Esophagus mucosa (tissue), 1 donor: ENCODE results near the gene KRT4. TPM values are rescaled to one million over a fixed set of nuclear protein-coding genes. Genes with fewer than 3 reads are reported as not detected.

Source experiments
- ATAC-seq: fragments of 200-7000 bp; cut with Tn5 transposase; one replicate; pipeline ENCODE4 v1.9.1; 2020
- total RNA-seq: library from RNA; stranded (reverse); gene quantifications from one replicate; pipeline ENCODE4 v1.2.4, GENCODE V29; 2023
- donor health status: DM: yes; HTN: yes; CAD: no.

Gene KRT4
- total RNA-seq, 1 donor from 2014 or later, result 1,080 TPM

- no peak for ATAC-seq
Observed at GRCh38 chr12:52792185-52793029, 21.5 kb downstream of the KRT4 start.

DNA sequence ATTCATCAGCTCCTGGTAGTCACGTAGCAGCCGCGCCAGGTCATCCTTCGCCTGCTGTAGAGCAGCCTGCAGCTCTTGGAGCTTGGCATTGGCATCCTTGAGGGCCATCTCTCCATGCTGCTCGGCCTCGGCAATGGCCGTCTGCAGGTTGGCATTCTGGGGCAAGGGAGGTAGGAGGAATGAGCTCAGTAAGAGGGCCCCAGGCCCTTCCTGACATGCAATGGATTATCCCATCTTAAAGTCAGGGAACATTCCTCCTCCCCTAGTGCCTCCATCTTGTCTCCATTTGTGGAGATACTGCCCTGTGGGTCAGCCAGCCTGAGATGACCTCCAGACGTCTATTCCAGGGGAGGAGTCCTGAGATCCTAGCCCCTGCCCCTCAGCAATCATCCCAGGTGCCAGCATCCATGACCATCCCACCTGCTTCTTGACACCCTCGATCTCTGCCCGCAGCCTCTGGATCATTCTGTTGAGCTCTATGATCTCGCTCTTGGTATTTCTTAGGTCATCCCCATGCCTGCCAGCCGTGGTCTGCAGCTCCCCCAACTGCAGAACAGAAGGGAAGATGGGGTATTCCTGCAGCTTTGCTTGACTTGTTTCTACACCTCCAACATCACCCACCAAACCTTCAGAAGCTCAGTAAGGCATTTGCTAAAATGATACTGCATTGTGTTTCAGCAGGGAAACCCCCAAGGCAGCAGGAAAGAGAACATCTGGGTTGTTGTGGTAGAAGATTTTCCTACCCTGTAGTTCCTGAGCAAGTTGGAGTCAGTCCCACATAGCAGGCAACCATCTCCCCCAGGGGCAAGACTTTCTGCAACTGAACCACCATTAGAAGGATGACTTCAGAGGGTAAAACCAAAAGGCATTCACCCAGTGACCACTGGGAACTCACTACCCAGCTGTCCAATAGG is 22.4 kb downstream of the KRT4 start:
- no peak for ATAC-seq

DNA sequence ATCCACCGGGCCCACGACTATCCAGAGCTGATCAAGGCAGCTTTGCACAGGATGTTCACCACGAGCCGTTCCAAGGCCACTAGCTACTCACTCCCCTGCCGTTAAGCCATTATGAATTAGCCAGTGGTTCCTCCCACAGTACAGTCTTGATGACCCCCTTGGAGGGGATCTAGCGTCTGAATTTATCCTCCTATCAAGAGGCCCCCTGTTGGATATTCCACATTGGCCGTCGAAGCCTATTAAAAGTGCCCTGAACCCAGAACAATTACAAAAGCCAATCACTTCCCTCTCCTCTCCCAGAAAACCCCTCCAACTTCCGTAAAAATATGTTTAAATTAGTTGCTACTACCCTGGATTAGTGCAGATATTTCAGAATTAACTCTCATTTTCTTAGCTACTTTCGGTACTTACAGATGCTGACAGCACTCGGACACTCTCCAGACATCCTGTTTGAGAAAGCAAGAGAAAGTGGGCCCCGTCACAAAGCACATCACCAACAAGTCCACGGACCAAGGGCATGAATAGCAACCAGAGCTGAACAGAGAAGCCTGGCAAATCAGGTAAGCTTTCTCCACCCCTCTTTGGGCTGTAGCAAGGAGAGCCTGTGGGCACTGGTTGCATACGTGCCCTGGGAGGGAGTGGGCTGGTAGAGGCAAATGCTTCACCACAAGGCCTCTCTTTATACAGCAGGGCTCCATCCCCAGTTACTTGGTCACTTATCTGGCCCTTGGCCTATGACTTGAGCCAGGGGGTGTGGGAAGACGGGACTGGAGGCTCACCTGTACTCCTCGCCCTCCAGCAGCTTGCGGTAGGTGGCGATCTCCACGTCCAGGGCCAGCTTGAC is 23.3 kb downstream of the KRT4 start:
- no peak for ATAC-seq

- peak; percentile 54 for ATAC-seq
Observed at GRCh38 chr12:52789637-52790426, 24.1 kb downstream of the KRT4 start.

- ATAC-seq, result no peak
Observed at GRCh38 chr12:52788876-52789636, 24.9 kb downstream of the KRT4 start.

DNA sequence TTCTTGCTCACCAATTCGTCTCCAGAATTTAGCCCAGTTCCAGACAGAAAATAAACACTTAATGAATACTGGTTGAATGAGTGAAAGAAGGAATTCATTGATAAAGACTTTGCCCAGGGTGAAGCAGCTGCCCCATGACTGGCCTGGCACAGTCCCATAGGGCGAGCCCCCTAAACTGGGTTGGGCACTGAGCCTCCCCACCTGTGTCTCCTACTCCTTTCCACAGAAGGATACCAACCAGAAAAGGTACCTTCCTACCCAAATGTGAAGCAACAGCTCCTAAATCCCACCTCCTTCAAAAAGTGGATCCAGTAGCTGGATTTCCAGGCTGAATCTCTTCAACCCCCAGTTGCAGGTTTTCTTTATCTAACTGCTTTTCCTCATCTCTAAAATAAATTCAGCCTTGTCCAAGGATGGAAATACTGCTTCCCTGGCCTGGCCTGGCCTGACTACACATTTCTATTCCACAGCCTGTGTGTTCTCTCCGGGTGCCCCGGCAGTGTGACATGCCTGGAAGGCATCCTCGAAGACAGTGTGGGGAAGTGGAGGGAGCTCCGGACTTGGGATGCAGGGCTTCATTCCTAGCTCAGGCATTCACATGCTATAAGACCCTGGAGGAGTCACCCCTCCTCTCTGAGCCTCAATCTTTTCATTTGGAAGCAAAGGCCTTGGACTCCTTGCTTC is 25.6 kb downstream of the KRT4 start:
- ATAC-seq, result no peak

DNA sequence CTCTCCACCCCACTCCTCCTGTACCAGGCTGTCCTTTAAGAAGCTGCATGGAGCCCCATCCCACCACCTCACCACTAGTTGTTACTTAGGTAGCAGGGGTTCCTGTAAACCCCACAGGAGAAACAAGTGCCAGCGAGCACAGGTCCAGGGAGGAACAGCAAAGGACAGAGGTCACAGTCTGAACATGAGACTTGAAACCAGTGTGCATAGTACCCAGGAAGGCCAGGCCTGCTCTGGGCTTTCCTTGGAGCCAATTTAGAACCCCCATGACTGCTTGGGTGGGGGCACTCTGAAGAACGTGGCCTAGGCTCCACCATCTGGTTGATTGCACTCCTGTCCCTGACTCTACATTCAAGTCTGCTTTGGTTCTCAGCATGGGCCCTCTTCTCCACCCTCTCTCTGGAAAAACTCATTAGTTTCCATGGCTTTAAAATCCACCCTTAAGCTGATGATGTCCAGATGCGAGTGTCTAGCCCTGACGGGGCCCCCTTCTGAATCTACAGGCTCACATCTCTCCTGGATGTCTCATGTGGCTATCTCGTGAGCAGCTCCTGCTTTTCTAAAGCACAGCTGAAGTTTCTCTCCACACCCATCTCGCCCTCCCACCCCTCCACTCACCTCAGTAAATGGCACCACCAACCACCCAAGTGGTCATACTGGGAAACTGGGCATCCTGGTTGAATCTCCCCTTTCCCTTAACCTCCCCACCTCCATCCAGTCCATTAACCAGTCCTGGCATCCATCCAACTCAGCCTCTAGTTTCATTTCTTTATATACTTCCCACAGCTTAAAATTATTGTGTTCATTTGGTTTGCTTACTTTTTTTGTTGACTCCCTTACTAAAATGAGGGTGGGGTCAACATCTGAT is 26.4 kb downstream of the KRT4 start:
- no peak for ATAC-seq

- ATAC-seq, result no peak
Observed at GRCh38 chr12:52784909-52785308, 29.0 kb downstream of the KRT4 start.

- no peak for ATAC-seq
Observed at GRCh38 chr12:52783563-52784316, 30.2 kb downstream of the KRT4 start.

DNA sequence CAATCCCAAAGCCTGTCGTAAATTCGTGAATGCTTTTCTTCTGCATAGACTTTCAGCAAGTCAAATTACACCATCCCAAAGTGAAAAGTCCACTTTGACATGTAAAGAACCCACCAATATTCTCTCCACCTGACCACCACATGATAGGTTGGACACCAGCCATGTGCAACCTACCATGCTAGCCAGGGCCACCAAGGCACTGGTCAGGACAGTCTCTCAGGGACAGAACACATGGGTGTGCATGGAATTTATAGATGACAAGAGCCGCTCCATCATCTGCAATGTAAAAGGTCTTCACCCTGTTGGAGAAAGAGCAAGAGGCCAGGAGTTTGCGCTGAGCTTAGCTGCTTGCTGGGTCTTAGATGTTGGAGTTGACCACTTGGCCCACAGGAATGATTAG is 31.4 kb downstream of the KRT4 start:
- no peak for ATAC-seq

- no peak for ATAC-seq
Observed at GRCh38 chr12:52781399-52782082, 32.4 kb downstream of the KRT4 start.

DNA sequence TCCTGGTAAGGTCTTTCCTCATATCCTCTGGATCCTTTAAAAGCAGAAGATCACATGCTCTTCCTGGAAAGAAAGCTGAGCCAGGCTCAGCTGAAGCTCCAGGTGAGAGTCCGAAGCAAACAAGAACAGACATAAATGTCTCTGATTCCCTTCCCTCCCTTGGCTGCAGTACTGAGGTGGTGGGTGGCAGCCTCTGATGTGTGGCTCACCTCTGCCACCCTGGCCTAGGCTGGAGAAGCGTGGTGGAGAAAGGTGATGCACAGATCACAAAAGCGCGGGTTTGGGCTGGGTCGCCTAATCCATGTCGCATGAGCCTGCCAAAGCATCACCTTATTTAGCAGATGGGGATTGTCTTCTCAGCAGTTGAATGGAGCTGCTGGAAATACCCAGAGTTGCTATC is 34.0 kb downstream of the KRT4 start:
- ATAC-seq, result no peak

DNA sequence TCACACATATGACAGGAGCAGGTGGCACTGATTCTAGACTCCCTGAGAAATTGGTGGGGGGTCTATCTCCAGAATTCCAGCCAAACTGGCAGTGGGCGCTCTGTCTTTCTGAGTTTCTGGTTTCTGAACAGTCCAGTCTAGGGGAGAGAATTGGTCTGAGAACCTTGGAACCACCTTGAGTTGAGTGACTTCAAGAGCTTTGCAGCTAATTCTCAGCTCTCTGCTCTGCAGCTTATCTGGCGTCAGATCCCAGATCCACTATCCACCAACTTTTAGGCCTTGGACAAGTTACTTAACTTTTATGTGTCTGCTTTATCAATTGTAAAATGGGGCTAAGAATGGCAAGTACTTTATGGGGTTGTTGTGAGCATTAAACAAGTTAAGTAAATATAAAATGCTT is 35.1 kb downstream of the KRT4 start:
- ATAC-seq, result no peak

DNA sequence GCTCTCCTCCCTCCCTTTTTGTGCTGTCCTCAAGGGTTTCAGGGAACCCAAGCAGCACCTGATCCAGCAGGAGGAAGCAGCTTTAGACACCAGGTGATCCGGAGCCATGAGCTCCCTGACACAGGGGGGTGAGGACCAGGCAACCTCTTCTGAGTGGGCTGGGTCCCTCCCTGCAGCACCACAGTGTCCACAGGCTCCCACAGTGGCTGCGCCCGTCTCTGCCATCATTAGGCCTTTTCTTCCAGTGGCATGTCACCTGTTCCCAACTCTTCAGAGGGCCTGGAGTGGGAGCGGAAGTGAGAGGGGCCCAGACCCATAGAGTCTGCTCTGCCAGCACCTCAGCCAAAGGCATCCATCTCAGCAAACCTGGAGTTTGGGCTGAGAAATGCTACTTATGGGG is 36.4 kb downstream of the KRT4 start:
- ATAC-seq, result no peak

DNA sequence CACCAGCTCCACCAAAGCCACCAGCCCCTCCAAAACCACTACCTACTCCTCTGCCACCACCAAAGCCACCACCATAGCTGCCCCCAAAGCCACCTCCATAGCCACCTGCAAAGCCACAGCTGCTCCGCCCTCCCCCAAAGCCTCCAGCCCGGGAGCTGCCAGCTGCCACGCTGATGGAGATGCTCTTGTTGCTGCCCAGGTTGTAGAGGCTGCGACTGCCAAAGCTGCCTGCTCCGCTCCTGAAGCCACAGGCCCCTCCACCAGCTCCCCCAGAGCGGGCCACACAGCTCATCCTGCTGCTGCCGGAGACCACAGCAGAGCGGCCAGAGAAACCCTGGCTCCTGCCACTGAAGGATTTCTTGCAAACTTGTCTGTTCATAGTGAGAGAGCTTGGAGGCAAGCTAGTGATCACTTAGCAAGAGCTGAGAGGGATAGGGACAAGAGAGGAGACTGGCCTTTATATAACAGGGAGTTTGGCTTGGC is 37.0 kb downstream of the KRT4 start, which contains the start of gene KRT76:
TSS of gene KRT76 (minus strand) at position 433 of the 483 bp plus-strand sequence. CDS start at position 379, 54 bp downstream.
- no peak for ATAC-seq

- no peak for ATAC-seq
Observed at GRCh38 chr12:52776435-52776834, 37.5 kb downstream of the KRT4 start.

GRCh38 chr12:52774629-52775250 is 39.2 kb downstream of the KRT4 start:
- ATAC-seq, result no peak
